Activated T-cell treated with anti-CD3 and anti-CD28 coated beads, Interleukin-2, amount 50 U/mL, for 4 hours (primary cell): ENCODE results near the gene ICA1. TPM values are rescaled to one million over a fixed set of nuclear protein-coding genes. Genes with fewer than 3 reads are reported as not detected.
"Not testable (repeated sequence)": the region's sequence is repeated elsewhere in the genome, so short reads cannot be mapped to it uniquely, and the experiment has no call there.

Source experiments
- ATAC-seq, 2 donors: fragments of 200-7000 bp; cut with Tn5 transposase; one replicate each; pipeline ENCODE4 v1.10.0; 2021
- DNase-seq: peaks from one replicate; pipeline ENCODE4 v3.0.0-alpha.2; 2020
- H3K27me3 Mint-ChIP-seq: one replicate; pipeline ENCODE4 v1.8.0; 2021; ENCODE audit warnings: low read depth, mixed read lengths
- H3K36me3 Mint-ChIP-seq: one replicate; pipeline ENCODE4 v1.8.0; 2022; ENCODE audit warnings: mixed read lengths; ENCODE audit not compliant: insufficient read depth
- H3K4me1 Mint-ChIP-seq: one replicate; pipeline ENCODE4 v1.8.0; 2021; ENCODE audit warnings: low read depth, mixed read lengths
- H3K4me3 Mint-ChIP-seq: one replicate; pipeline ENCODE4 v1.8.0; 2021; ENCODE audit warnings: mild to moderate bottlenecking, moderate library complexity, mixed read lengths
- H3K9me3 Mint-ChIP-seq: one replicate; pipeline ENCODE4 v1.8.0; 2021; ENCODE audit warnings: mixed read lengths
- total RNA-seq, 3 donors: library from RNA; stranded (reverse); gene quantifications; one replicate each; pipeline ENCODE4 v1.2.1, GENCODE V29; 2021

Gene ICA1
- total RNA-seq: under 1 TPM; 0.18 to 0.41 (median 0.32) TPM

DNA sequence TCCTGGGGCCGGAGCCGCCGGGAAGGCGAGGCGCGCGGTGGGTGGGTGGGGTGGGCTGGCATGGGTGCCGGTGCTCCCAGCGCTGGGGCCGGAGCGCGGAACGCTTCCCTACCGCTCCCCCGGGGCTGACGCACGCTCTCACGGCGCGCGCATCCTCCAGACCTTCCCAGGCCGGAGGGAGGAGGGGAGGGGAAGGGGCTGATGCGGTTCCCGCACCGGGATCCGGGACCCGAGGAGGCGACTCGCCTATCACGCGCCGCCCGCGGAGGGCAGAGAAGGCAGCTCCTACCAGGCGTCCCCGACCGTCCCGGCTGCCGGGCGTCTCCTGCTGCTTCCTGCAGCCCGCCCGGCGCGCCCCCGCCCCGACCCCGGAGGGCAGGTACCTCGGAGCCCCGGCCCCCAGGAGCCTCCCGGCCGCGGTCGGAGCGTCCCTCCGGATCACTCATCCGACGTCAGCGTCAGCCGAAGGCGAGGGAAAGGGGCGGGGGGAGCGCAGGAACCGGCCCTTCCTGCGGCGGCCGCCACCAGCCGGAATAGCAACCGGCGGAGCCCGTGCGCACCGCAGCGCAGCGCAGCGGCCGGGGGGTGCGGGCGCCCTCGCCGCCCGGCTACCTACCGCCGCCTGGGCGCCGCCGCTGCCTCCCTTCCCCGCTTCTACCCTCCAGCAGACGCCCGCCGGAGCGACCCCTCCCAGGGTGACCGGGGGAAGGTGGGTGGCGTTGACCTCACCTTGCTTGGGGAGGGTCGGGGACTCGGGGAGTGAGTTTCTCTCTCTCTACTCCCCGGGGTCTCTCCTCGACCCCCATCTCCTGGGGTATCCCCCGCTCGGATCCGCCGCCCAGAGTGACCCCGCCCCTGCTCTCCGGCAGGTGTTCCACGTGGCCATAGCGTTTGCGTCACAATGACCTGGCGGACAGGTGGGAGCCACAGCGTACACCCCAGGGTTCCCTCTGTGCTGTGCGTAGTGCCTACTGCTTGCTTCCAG is at the start of gene ICA1:
Gene ICA1 (minus strand): TSS at position 457 of the 985 bp plus-strand sequence. CDS start 26,241 bp downstream, outside the sequence.
- Mint-ChIP-seq H3K27me3 (peaks cover 65% of the 10 kb centered on the region), H3K4me3 (peak within 1 kb of the TSS; percentile 66), H3K4me1 (peaks cover 11% of the 10 kb centered on the region), H3K9me3 (peaks cover 3% of the 10 kb centered on the region), H3K36me3 (no peaks in the 10 kb centered on the region)
- peak; percentile 67 to 72 for ATAC-seq
- no peak for DNase-seq

DNA sequence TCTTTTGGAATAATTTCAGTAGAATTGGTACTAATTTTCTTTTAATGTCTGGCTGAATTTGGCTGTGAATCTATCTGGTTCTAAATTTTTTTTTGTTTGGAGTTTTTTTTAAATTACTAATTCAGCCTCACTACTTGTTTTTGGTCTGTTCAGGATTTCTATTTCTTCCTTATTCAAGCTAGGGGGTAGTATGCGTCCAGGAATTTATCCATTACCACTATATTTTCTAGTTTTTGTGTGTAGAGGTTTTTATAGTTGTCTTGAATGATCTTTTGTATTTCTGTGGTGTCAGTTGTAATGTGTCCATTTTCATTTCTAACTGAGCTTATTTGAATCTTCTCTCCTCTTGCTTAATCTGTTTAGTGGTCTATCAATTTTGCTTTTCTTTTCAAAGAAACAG is 48.9 kb upstream of the ICA1 start:
- no peak for ATAC-seq

GRCh38 chr7:8305625-8306388 is 43.8 kb upstream of the ICA1 start:
- Mint-ChIP-seq H3K4me3 (no peak overlapping the region), H3K4me1 (no peaks in the 10 kb centered on the region), H3K36me3 (no peaks in the 10 kb centered on the region), H3K27me3 (peaks cover 19% of the 10 kb centered on the region), H3K9me3 (no peaks in the 10 kb centered on the region)
- ATAC-seq (no peak), DNase-seq (no peak)

More for the DNA sequence above, 48.9 kb upstream of the ICA1 start:
- Mint-ChIP-seq H3K4me3 (no peak overlapping the region), H3K27me3 (peaks cover 32% of the 10 kb centered on the region), H3K9me3 (peaks cover 12% of the 10 kb centered on the region), H3K4me1 (no peaks in the 10 kb centered on the region), H3K36me3 (no peaks in the 10 kb centered on the region)
- DNase-seq: no peak

DNA sequence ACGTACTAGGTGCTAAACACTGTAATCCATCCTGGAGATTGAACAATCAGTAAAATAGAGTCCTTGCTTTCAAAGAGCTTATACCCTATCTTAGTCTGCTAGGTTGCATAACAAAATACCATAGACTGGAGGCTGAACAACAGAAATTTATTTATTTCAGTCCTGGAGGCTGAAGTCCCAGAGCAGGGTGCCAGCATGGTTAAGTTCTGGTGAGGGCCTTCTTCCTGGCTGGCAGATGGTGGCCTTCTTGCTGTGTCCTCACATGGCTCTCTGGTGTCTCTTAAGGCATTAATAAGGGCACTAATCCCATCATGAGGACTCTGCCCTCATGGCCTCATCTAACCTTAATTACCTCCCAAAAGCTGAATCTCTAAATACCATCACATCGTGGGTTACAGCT is 43.1 kb upstream of the ICA1 start:
- Mint-ChIP-seq H3K9me3 (no peaks in the 10 kb centered on the region), H3K27me3 (peaks cover 19% of the 10 kb centered on the region), H3K4me3 (no peak overlapping the region), H3K4me1 (no peaks in the 10 kb centered on the region), H3K36me3 (no peaks in the 10 kb centered on the region)
- DNase-seq: no peak
- no peak for ATAC-seq

DNA sequence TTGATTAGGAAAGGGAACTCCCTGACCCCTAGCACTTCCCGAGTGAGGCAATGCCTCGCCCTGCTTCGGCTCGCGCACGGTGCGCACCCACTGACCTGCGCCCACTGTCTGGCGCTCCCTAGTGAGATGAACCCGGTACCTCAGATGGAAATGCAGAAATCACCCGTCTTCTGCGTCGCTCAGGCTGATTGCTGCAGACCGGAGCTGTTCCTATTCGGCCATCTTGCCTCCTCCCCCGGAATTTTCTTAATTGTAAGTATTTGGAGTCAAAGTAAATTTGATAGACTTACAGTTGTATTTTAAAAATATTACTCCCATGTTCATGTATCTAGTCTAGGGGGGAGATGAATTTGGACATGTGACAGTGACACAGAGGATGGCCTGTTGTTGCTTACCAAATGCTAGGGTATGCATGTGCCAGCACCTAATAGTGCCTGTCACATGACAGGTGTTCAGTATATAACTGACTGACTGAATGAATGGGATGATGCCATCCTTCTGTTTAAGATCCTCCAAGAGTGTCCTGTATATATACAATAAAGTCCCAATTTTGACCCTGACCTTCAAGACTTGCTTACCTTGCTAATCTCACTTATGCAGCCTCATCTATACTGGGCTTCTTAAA is 42.0 kb upstream of the ICA1 start:
- Mint-ChIP-seq H3K27me3 (peaks cover 17% of the 10 kb centered on the region), H3K9me3 (no peaks in the 10 kb centered on the region), H3K4me1 (no peaks in the 10 kb centered on the region), H3K36me3 (no peaks in the 10 kb centered on the region), H3K4me3 (no peak overlapping the region)
- ATAC-seq (no peak), DNase-seq (no peak)

DNA sequence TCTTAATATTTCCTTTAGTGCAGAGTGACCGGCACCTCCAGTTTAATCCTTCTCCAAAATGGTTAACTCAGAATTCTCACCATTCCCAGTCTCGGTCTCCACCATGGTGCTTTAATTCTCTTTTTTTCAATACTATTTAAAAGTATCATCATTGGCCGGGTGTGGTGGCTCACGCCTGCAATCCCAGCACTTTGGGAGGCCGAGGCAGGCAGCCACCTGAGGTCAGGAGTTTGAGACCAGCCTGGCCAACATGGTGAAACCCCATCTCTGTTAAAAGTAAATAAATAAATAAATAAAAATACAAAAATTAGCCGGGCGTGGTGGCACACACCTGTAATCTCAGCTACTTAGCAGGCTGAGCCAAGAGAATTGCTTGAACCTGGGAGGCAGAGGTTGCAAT is 35.1 kb upstream of the ICA1 start:
- H3K27me3 Mint-ChIP-seq: peaks cover 16% of the 10 kb centered on the region
- not testable (repeated sequence) for DNase-seq, H3K36me3 Mint-ChIP-seq, H3K9me3 Mint-ChIP-seq, H3K4me3 Mint-ChIP-seq, ATAC-seq, H3K4me1 Mint-ChIP-seq

- H3K4me3 Mint-ChIP-seq: no peak overlapping the region
- DNase-seq (no peak), ATAC-seq (no peak)
- H3K9me3 Mint-ChIP-seq: no peaks in the 10 kb centered on the region
- H3K4me1 Mint-ChIP-seq: peaks cover 3% of the 10 kb centered on the region
- H3K36me3 Mint-ChIP-seq: no peaks in the 10 kb centered on the region
- peaks cover 17% of the 10 kb centered on the region for H3K27me3 Mint-ChIP-seq
Measured at GRCh38 chr7:8296362-8296659, 34.3 kb upstream of the ICA1 start.

DNA sequence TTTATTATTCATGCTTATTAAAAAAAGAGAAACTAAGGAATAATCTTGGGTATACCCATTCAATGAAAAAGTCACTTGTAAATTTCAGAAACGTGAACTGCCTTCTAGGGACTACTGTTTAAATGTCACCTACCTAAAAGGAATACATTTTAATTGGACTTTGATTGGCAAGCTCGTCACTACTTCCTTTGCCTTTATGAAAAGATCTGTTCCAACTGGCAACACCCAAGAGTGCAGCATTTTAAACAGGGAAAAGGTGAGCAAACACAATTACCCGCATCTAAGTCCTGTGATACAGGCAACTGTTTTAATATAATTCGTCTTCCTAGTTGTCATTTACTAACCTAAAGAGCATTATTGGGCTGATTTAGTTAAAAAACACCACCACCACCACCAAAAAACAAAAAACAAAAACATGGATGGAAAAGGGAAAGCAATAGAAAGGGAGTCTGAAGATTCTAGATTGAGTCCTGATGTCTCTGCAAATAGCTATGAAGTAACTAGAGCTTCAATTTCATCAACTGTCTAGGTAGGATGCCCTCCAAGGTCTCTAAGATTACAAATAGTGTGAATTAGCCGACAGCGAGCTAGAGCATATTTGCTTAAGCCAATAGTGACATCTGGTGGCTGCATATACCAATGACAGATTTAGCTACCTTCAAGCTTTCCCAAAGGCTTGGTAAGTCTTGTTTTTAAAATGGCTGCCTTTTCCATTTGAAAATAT is 33.8 kb upstream of the ICA1 start:
- Mint-ChIP-seq H3K4me1 (peaks cover 3% of the 10 kb centered on the region), H3K9me3 (no peaks in the 10 kb centered on the region), H3K27me3 (peaks cover 17% of the 10 kb centered on the region), H3K4me3 (no peak overlapping the region), H3K36me3 (no peaks in the 10 kb centered on the region)
- peak; percentile 76 to 82 for ATAC-seq
- DNase-seq: peak; percentile 8

- Mint-ChIP-seq H3K36me3 (no peaks in the 10 kb centered on the region), H3K4me3 (no peak overlapping the region), H3K27me3 (peaks cover 19% of the 10 kb centered on the region), H3K4me1 (peaks cover 3% of the 10 kb centered on the region), H3K9me3 (no peaks in the 10 kb centered on the region)
- no peak for DNase-seq
- ATAC-seq: no peak
Measured at GRCh38 chr7:8291397-8292141, 29.6 kb upstream of the ICA1 start.

DNA sequence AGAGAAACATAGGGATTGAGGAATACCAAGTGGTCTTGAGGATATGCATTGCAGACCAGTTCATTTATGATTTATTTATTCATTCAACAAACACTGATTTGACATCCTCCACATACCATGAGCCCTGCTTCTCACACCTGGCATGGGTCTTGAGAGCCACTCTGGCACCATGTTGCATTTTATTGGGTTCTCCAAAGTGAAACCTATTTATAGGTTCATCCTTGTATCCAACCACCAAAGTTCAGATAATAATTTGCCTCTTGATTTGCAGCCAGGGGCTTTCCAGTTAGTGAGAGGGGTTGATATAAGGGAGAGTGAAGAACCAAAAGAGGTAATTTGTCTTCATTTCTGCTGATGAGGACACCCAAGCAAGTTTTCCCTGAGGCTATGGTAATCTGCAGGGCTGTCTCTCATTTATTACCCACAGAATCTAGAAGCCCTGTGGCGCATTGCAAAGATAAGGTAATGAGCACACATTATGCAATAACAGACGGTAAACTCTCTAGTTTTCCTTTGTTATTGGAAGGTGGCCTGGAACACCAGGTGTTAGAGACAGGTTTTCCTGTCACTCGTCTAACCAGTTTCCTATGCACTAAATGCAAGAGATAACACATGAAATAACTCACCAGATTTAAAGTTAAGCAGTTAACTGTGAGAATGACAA is 28.8 kb upstream of the ICA1 start:
- DNase-seq (no peak), ATAC-seq (no peak)
- H3K9me3 Mint-ChIP-seq: no peaks in the 10 kb centered on the region
- H3K27me3 Mint-ChIP-seq: peaks cover 17% of the 10 kb centered on the region
- no peak overlapping the region for H3K4me3 Mint-ChIP-seq
- no peaks in the 10 kb centered on the region for H3K36me3 Mint-ChIP-seq
- peaks cover 1% of the 10 kb centered on the region for H3K4me1 Mint-ChIP-seq

DNA sequence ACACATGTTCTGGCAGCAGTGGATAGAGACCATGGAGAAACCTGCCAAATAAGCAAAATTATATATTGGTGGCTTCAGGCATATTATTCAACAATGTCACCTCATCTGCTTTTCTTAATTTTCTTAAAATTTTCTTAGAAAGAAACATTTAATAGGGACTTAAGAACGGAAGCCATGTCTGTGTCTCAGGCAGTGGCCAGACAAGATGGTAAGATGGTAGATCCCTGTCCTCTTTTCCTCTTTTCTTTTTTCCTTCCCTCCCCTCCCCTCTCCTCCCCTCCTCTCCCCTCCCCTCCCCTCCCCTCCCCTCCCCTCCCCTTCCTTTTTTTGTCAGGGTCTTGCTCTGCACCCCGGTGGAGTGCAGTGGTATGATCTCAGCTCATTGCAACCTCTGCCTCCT is 24.2 kb upstream of the ICA1 start:
- Mint-ChIP-seq H3K36me3 (no peaks in the 10 kb centered on the region), H3K9me3 (no peaks in the 10 kb centered on the region), H3K27me3 (peaks cover 2% of the 10 kb centered on the region), H3K4me3 (no peak overlapping the region), H3K4me1 (no peaks in the 10 kb centered on the region)
- no peak for DNase-seq
- ATAC-seq: no peak

DNA sequence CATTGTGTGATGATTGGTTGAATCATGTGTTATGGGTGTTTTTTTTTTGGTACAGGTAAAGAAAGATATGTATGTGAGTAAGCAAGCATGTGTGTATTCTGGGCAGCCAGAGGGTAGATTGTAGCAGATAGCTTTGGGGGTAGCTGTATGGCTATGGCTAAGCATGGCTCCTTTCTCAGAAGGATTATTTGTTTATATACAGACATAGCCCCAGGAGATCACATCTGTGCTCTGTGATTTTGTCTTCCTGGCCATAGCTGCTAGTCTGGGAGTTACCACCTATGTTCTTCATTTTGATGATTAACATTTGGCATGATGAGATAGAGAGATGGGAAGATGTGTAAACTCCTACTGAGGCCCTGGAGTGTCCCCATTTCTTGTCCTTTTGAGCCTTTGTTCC is 23.2 kb upstream of the ICA1 start:
- ATAC-seq (no peak), DNase-seq (no peak)
- Mint-ChIP-seq H3K27me3 (peaks cover 2% of the 10 kb centered on the region), H3K4me1 (no peaks in the 10 kb centered on the region), H3K9me3 (no peaks in the 10 kb centered on the region), H3K36me3 (no peaks in the 10 kb centered on the region), H3K4me3 (no peak overlapping the region)

DNA sequence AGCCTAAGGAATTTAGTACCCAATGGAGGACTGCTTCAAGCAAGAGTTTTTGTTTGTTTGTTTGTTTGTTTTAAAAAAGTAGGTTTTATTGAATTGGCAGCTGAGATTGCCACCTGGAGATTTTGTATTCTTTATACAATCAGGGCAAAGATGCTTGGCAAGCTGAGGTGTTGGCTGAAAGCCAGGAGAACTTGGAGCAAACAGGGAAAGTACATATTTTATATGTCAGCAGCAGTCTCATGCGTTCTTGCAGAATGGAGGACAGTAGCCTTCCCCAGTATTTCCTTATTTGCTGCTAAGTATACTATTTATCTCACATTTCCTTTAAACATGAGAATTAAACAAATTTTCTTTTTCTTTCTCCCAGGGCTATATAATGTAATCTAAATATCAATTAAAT is 22.6 kb upstream of the ICA1 start:
- Mint-ChIP-seq H3K27me3 (peaks cover 2% of the 10 kb centered on the region), H3K36me3 (no peaks in the 10 kb centered on the region), H3K9me3 (no peaks in the 10 kb centered on the region), H3K4me3 (no peak overlapping the region), H3K4me1 (no peaks in the 10 kb centered on the region)
- DNase-seq (no peak), ATAC-seq (no peak)
